Measurements from ENCODE around the gene ZNF410.
"Not testable (repeated sequence)": the region's sequence is repeated elsewhere in the genome, so short reads cannot be mapped to it uniquely, and the experiment has no call there.

Gene ZNF410

GRCh38 chr14:73884438-73885190 lies 2.0 kb upstream of the ZNF410 start:
- H3K4me1 ChIP-seq (ENCODE audit: control insufficient read depth, insufficient read depth, low read length), result peaks cover 7% of the 10 kb centered on the region
- no peak overlapping the region for H3K4me3 ChIP-seq (ENCODE audit: insufficient read depth, low read depth, low read length)
- peaks cover 2% of the 10 kb centered on the region for H3K36me3 ChIP-seq (ENCODE audit: control insufficient read depth, insufficient read depth, low read length)
- 91% methylated on average over 7 of the region's 8 CpGs for WGBS, 2 experiments
- no peak overlapping the region for H3K27ac ChIP-seq (ENCODE audit: insufficient read depth, low read depth, low read length, poor library complexity, severe bottlenecking)
- H3K9me3 ChIP-seq (ENCODE audit: control insufficient read depth, low read length), result no peaks in the 10 kb centered on the region
- H3K27me3 ChIP-seq (ENCODE audit: control insufficient read depth, insufficient read depth, low read length, poor library complexity, severe bottlenecking), result no peaks in the 10 kb centered on the region

GRCh38 chr14:73887318-73887616 lies 608 bp downstream of the ZNF410 start:
- peaks cover 7% of the 10 kb centered on the region for H3K4me1 ChIP-seq (ENCODE audit: control insufficient read depth, insufficient read depth, low read length)
- no peaks in the 10 kb centered on the region for H3K9me3 ChIP-seq (ENCODE audit: control insufficient read depth, low read length)
- 3 to 6% methylated on average over 7 of the region's 7 CpGs for WGBS, 2 experiments
- no peaks in the 10 kb centered on the region for H3K27me3 ChIP-seq (ENCODE audit: control insufficient read depth, insufficient read depth, low read length, poor library complexity, severe bottlenecking)
- H3K36me3 ChIP-seq (ENCODE audit: control insufficient read depth, insufficient read depth, low read length), result no peaks in the 10 kb centered on the region
- peak overlapping the region; percentile 92 for H3K27ac ChIP-seq (ENCODE audit: insufficient read depth, low read depth, low read length, poor library complexity, severe bottlenecking)
- H3K4me3 ChIP-seq (ENCODE audit: insufficient read depth, low read depth, low read length), result peak overlapping the region; percentile 96

DNA sequence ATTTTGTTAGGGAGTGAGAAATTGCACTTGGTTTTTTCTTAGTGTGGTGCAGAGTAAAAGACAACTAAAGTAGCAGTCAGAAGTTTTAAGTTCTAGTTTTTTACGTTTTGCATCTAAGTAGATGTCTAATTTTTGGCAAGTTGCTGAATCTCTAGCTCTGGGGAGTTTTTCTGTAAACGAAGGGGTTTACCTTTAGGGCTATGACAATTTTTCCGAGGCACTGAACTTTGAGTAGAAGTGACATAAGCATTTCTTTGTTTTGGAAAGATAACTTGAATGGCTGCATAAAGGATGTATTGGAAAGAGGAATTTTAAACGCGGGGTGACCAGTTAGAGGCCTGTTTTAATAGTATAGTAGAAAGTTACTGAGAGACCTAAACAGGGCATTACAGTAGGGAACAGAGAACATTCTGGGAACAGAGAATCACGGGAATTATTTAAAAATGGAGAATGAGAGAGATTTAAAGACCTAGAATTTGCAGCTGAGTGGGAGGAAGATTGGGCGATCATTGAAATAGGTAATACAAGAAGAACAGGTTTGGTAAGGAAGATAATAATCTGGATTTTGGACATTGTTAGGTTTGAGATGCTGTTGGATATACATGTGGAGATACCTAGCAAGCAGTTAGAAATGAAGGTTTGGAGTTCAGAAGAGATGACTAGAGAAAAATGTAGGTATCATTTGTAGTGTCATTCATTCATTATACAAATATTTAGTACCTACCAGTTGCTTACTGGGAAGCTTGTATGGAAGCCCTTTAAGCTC lies 1.2 kb downstream of the ZNF410 start:
- Histone ChIP-seq H3K9me3 (ENCODE audit: control insufficient read depth, low read length) (no peaks in the 10 kb centered on the region), H3K27me3 (ENCODE audit: control insufficient read depth, insufficient read depth, low read length, poor library complexity, severe bottlenecking) (no peaks in the 10 kb centered on the region), H3K27ac (ENCODE audit: insufficient read depth, low read depth, low read length, poor library complexity, severe bottlenecking) (no peak overlapping the region), H3K4me3 (ENCODE audit: insufficient read depth, low read depth, low read length) (peak overlapping the region; percentile 96), H3K4me1 (ENCODE audit: control insufficient read depth, insufficient read depth, low read length) (peaks cover 7% of the 10 kb centered on the region), H3K36me3 (ENCODE audit: control insufficient read depth, insufficient read depth, low read length) (no peaks in the 10 kb centered on the region)
- WGBS, 2 experiments, result 63 to 64% methylated on average over 7 of the region's 7 CpGs

DNA sequence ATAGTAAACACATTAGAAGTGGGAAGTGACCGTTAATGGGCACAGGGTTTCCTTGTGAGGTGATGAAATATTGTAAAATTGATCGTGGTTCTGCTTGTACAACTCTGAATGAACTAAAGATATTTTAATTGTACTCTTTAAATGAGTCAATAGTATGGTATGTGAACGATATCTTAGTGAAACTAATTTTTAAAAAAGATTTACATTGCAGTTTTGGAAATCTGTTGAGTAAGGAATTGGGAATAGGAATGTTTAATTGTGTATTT lies 1.7 kb downstream of the ZNF410 start:
- no peak overlapping the region for H3K27ac ChIP-seq (ENCODE audit: insufficient read depth, low read depth, low read length, poor library complexity, severe bottlenecking)
- WGBS, 2 experiments, result 96 to 100% methylated on average over 3 of the region's 3 CpGs
- no peaks in the 10 kb centered on the region for H3K36me3 ChIP-seq (ENCODE audit: control insufficient read depth, insufficient read depth, low read length)
- peaks cover 7% of the 10 kb centered on the region for H3K4me1 ChIP-seq (ENCODE audit: control insufficient read depth, insufficient read depth, low read length)
- peak overlapping the region; percentile 96 for H3K4me3 ChIP-seq (ENCODE audit: insufficient read depth, low read depth, low read length)
- H3K27me3 ChIP-seq (ENCODE audit: control insufficient read depth, insufficient read depth, low read length, poor library complexity, severe bottlenecking), result no peaks in the 10 kb centered on the region
- no peaks in the 10 kb centered on the region for H3K9me3 ChIP-seq (ENCODE audit: control insufficient read depth, low read length)

DNA sequence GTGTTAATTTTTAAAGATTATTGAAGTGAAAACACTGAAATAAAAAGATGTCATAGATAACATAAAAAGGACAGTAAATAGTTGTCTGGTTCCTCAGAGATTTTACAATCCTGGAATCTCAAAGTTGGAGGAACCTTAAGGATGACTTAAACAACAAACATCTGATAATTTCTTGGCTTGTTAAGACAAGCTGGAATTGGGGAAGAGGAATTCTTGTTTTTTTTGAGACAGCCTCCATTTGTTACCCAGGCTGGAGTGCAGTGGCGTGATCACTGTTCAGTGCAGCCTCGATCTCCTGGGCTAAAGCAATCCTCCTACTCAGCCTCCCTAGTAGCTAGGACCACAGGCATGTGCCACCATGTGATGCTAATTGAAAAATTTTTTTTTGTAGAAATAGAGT lies 2.3 kb downstream of the ZNF410 start:
- Histone ChIP-seq H3K27ac (ENCODE audit: insufficient read depth, low read depth, low read length, poor library complexity, severe bottlenecking) (no peak overlapping the region), H3K4me3 (ENCODE audit: insufficient read depth, low read depth, low read length) (no peak overlapping the region), H3K4me1 (ENCODE audit: control insufficient read depth, insufficient read depth, low read length) (peaks cover 7% of the 10 kb centered on the region), H3K27me3 (ENCODE audit: control insufficient read depth, insufficient read depth, low read length, poor library complexity, severe bottlenecking) (no peaks in the 10 kb centered on the region), H3K9me3 (ENCODE audit: control insufficient read depth, low read length) (no peaks in the 10 kb centered on the region), H3K36me3 (ENCODE audit: control insufficient read depth, insufficient read depth, low read length) (peaks cover 4% of the 10 kb centered on the region)
- WGBS, 2 experiments, result 93 to 100% methylated on average over 2 of the region's 2 CpGs

GRCh38 chr14:73889376-73889775 lies 2.7 kb downstream of the ZNF410 start:
- no peaks in the 10 kb centered on the region for H3K27me3 ChIP-seq (ENCODE audit: control insufficient read depth, insufficient read depth, low read length, poor library complexity, severe bottlenecking)
- H3K4me1 ChIP-seq (ENCODE audit: control insufficient read depth, insufficient read depth, low read length), result peaks cover 7% of the 10 kb centered on the region
- peaks cover 8% of the 10 kb centered on the region for H3K36me3 ChIP-seq (ENCODE audit: control insufficient read depth, insufficient read depth, low read length)
- 84 to 90% methylated on average over 5 of the region's 5 CpGs for WGBS, 2 experiments
- H3K27ac ChIP-seq (ENCODE audit: insufficient read depth, low read depth, low read length, poor library complexity, severe bottlenecking), result no peak overlapping the region
- no peak overlapping the region for H3K4me3 ChIP-seq (ENCODE audit: insufficient read depth, low read depth, low read length)
- no peaks in the 10 kb centered on the region for H3K9me3 ChIP-seq (ENCODE audit: control insufficient read depth, low read length)

DNA sequence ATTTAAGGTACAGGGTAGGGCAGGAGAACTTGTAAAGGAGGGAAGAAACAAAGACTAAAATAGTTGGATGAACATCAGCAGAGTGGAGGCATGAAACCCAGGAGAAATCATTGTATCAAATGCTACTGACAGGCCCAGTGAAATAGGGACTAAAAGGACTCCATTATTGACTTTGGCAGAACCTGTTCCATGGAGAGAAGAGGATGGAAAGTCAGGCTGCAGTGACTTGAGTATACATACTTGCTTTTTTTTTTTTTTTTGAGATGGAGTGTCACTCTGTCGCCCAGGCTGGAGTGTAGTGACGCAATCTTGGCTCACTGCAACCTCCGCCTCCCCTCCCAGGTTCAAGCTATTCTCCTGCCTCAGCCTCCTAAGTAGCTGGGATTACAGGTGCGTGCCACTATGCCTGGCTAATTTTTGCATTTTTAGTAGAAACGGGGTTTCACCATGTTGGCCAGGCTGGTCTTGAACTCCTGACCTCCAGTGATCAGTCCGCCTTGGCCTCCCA lies 7.6 kb downstream of the ZNF410 start:
- peaks cover 41% of the 10 kb centered on the region for H3K36me3 ChIP-seq (ENCODE audit: control insufficient read depth, insufficient read depth, low read length)
- not testable (repeated sequence) for H3K4me3 ChIP-seq (ENCODE audit: insufficient read depth, low read depth, low read length); H3K9me3 ChIP-seq (ENCODE audit: control insufficient read depth, low read length); H3K4me1 ChIP-seq (ENCODE audit: control insufficient read depth, insufficient read depth, low read length); H3K27me3 ChIP-seq (ENCODE audit: control insufficient read depth, insufficient read depth, low read length, poor library complexity, severe bottlenecking); H3K27ac ChIP-seq (ENCODE audit: insufficient read depth, low read depth, low read length, poor library complexity, severe bottlenecking)
- 94 to 97% methylated on average over 6 of the region's 6 CpGs for WGBS, 2 experiments

DNA sequence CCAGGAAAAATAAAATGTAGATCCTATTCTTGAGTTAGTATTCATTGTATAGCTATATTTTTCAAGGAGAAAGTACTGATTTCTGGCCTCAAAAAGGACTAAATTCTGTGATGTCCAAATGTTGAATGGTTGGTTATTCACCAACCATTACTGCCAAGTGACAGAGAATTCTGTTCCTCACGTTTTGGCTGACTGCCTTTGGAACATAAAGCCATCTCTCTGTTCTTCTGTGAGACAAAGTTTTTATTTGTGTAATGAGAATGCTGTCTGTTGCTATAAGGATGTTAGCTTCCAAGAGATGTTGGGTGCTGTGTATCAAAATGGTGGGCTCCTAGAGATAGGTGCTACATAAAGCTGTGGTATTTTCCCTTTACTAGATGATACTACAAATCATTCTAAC lies 9.3 kb downstream of the ZNF410 start:
- H3K9me3 ChIP-seq (ENCODE audit: control insufficient read depth, low read length), result no peaks in the 10 kb centered on the region
- 94 to 100% methylated on average over 1 of the region's 1 CpG for WGBS, 2 experiments
- H3K4me3 ChIP-seq (ENCODE audit: insufficient read depth, low read depth, low read length), result no peak overlapping the region
- no peaks in the 10 kb centered on the region for H3K4me1 ChIP-seq (ENCODE audit: control insufficient read depth, insufficient read depth, low read length)
- H3K27me3 ChIP-seq (ENCODE audit: control insufficient read depth, insufficient read depth, low read length, poor library complexity, severe bottlenecking), result no peaks in the 10 kb centered on the region
- peaks cover 49% of the 10 kb centered on the region for H3K36me3 ChIP-seq (ENCODE audit: control insufficient read depth, insufficient read depth, low read length)
- no peak overlapping the region for H3K27ac ChIP-seq (ENCODE audit: insufficient read depth, low read depth, low read length, poor library complexity, severe bottlenecking)

GRCh38 chr14:73896521-73896920 lies 9.9 kb downstream of the ZNF410 start:
- Histone ChIP-seq H3K27ac (ENCODE audit: insufficient read depth, low read depth, low read length, poor library complexity, severe bottlenecking) (no peak overlapping the region), H3K4me1 (ENCODE audit: control insufficient read depth, insufficient read depth, low read length) (no peaks in the 10 kb centered on the region), H3K4me3 (ENCODE audit: insufficient read depth, low read depth, low read length) (no peak overlapping the region), H3K9me3 (ENCODE audit: control insufficient read depth, low read length) (no peaks in the 10 kb centered on the region), H3K27me3 (ENCODE audit: control insufficient read depth, insufficient read depth, low read length, poor library complexity, severe bottlenecking) (no peaks in the 10 kb centered on the region), H3K36me3 (ENCODE audit: control insufficient read depth, insufficient read depth, low read length) (peaks cover 49% of the 10 kb centered on the region)
- WGBS, 2 experiments, result 97 to 98% methylated on average over 1 of the region's 1 CpG

DNA sequence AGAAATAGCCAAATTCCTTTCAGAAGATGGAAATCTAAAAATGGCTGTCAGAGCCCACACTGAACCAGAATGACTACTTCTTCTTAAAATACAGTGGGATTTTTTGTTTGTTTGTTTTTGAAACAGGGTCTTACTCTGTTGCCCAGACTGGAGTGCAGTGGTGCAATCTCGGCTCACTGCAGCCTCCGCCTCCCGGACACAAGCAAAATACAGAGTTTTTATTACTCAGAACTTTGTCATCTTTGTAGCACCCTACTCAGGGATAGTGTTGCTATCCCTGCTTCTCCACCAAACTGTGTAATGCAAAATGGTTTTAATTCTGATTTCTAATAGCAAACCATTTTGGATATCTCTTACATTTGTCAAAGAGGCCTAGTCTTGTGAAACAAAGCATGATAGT lies 16.4 kb downstream of the ZNF410 start:
- H3K27ac ChIP-seq (ENCODE audit: insufficient read depth, low read depth, low read length, poor library complexity, severe bottlenecking), result no peak overlapping the region
- no peaks in the 10 kb centered on the region for H3K9me3 ChIP-seq (ENCODE audit: control insufficient read depth, low read length)
- no peaks in the 10 kb centered on the region for H3K4me1 ChIP-seq (ENCODE audit: control insufficient read depth, insufficient read depth, low read length)
- H3K4me3 ChIP-seq (ENCODE audit: insufficient read depth, low read depth, low read length), result no peak overlapping the region
- WGBS, 2 experiments, result 75 to 77% methylated on average over 3 of the region's 3 CpGs
- H3K27me3 ChIP-seq (ENCODE audit: control insufficient read depth, insufficient read depth, low read length, poor library complexity, severe bottlenecking), result no peaks in the 10 kb centered on the region
- peaks cover 33% of the 10 kb centered on the region for H3K36me3 ChIP-seq (ENCODE audit: control insufficient read depth, insufficient read depth, low read length)

Measured in ectodermal cell (in vitro differentiated cells).